CD4-positive, alpha-beta T cell treated with Interferon alpha-2 for 1 hour (primary cell): Measurements from ENCODE around the gene MAGED1.

Experiments used
- DNase-seq, 2 donors: peaks; one replicate each; pipeline ENCODE4 v3.0.0-alpha.2; 2020 to 2022

Gene MAGED1, protein sequence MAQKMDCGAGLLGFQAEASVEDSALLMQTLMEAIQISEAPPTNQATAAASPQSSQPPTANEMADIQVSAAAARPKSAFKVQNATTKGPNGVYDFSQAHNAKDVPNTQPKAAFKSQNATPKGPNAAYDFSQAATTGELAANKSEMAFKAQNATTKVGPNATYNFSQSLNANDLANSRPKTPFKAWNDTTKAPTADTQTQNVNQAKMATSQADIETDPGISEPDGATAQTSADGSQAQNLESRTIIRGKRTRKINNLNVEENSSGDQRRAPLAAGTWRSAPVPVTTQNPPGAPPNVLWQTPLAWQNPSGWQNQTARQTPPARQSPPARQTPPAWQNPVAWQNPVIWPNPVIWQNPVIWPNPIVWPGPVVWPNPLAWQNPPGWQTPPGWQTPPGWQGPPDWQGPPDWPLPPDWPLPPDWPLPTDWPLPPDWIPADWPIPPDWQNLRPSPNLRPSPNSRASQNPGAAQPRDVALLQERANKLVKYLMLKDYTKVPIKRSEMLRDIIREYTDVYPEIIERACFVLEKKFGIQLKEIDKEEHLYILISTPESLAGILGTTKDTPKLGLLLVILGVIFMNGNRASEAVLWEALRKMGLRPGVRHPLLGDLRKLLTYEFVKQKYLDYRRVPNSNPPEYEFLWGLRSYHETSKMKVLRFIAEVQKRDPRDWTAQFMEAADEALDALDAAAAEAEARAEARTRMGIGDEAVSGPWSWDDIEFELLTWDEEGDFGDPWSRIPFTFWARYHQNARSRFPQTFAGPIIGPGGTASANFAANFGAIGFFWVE

DNA sequence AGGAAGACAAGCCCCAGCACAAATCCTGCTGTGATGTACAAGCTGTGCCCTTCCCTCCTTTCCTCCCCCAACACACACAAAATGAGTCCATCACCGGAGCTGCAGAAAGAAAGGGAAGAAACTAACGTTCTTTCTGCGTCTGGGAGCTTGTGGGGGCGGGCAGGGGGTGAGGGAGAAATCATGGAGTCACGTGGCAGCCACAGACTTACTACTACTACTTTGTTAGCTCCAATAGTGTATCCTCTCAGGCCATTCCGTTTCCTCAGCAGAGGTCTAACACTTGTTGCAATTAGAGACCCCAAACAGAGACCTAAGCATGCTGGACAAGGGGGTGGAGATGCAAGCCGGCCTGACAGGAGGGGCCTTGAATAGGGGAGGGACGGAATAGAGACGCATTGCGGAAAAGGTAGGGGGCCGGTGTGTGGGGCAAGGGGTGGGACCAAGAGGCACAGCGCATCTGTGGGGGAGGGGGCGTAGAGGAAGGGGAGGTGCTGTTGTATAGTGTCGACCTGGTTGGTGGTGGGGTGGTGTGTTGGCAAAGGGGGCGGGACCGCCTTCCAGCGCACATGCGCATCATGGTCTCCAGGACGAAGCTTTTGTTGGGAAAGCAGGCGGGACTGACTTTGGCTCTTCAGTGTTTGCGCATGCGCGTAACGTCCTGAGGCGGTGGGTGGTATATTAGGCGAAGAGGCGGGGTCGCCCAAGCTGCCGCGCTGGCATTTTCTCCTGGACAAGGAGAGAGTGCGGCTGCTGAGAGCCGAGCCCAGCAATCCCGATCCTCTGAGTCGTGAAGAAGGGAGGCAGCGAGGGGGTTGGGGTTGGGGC lies at the start of gene MAGED1:
Gene MAGED1 (plus strand): TSS at position 703 of the 825 bp plus-strand sequence. CDS start 682 bp downstream, outside the sequence.
- DNase-seq: peak; percentile 86 to 87

DNA sequence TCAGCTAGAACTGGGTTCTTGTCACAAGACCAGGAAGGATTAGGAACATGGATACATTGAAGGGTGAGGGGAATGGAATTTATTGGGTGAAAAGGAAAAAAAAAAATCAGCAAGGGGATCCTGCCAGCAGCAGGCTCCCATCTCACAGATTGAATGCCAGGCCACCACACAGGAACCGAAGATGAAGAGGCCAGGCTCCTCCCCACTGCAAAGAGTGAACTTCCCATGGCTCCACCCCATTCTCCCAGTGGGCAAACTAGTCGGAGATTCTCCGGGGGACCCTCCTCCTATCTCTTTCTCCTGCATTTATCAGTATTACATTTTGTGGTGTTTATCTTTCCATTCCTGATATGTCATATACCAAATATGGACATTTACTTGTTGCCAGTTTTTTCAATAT lies 46.0 kb upstream of the MAGED1 start:
- no peak for DNase-seq

DNA sequence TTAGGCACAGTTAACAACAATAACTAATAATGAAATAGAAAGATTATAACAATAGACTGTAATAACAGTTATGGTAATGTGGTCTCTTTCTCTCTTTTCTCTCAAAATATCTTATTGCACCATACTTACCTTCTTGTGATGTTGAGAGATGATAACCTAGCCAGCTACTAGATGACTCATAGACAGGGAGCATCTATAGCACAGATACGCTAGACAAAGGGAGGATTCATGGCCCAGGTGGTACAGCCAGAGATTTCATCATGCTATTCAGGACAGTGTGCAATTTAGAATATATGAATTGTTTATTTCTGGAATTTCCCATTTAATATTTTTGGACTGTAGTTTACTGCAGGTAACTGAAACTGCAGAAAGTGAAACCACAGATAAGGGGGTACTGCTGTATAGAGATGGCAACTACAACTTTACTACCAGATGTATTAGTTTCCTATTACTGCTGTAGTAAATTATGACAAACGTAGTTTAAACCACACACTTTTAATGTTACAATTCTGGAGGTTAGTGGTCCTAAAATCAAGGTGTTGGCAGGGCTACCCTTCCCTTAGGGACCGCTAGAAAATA lies 41.8 kb upstream of the MAGED1 start:
- no peak for DNase-seq

DNA sequence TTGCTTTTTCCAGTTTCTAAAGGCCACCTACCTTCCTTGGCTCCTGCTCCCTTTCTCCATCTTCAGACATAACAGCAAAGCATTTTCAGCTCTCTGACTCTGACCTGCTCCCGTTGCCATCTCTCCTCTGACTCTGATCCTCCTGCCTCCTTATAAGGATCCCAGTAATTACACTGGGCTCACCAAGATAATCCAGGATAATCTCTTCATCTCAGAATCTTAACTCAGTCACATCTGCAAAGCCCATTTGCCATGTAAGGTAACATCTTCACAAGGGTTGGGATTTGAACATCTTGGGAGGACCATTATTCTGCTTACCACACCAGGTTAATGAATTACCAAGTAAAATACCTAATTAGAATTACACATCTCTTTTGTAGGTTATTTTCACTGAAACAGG lies 41.3 kb upstream of the MAGED1 start:
- DNase-seq: no peak

- DNase-seq: no peak
Observed at GRCh38 chrX:51852621-51853020, 40.8 kb upstream of the MAGED1 start.

DNA sequence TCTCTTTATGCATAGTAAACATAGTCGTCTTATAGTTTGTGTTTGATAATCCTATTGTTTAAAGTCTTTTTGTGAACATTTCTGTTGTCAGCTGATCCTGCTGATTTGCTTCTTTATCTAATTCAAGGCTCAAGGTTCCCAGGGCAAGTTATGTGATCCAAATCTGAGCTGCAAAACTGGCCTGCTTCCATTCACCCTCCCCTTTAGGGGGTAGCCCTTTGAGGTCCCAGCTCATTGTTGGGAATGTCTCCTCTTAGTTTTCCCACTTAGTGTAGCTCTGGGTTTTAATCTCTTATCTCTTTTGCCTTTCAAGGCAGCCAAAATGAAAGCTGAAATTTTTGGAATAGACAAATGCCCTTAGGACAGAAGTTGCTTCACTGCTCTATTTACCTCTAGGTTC lies 40.2 kb upstream of the MAGED1 start:
- DNase-seq: no peak

DNA sequence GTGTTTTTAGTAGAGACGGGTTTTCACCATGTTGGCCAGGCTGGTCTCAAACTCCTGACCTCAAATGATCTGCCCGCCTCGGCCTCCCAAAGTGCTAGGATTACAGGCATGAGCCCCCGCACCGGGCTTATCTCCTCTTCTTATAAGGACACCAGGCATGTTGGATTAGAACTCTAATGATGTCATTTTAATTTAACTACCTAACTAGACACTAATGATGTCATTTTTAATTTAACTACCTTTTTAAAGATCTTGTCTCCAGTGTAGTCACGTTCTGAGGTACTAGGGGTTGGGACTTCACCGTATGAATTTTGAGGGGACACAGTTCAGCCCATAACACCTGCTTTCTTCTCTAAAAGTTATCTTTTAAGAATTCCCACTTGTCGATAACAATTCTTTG lies 37.7 kb upstream of the MAGED1 start:
- DNase-seq: no peak

DNA sequence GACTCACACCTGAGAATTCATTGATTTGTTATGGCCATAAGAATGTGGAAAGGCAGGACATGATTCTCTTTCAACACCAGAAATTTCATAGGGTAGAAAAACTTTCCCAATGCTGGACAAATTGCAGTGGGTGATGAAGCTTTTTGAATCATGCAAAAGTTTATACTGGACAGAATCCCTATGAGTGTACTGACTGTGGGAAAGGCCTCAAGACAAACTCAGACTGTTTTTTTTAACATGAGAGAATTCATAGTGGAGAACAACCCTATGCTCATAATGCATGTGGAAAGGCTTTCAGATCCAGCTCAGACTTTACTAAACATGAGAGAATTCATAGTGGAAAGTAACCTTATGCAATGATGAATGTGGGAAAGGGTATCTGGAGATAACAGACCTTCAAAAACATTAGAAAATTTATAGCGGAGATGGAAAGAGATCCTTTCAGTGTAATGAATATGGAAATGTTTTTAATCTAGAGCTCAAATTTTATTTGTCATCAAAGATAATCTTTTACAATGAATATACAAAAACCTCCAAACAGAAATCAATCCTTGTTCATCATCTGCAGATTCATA lies 36.2 kb upstream of the MAGED1 start:
- no peak for DNase-seq

GRCh38 chrX:51860679-51861078 lies 32.7 kb upstream of the MAGED1 start:
- DNase-seq: peak in 1 of 2 donors; percentile 0

- DNase-seq: no peak
Observed at GRCh38 chrX:51862920-51863319, 30.5 kb upstream of the MAGED1 start.

DNA sequence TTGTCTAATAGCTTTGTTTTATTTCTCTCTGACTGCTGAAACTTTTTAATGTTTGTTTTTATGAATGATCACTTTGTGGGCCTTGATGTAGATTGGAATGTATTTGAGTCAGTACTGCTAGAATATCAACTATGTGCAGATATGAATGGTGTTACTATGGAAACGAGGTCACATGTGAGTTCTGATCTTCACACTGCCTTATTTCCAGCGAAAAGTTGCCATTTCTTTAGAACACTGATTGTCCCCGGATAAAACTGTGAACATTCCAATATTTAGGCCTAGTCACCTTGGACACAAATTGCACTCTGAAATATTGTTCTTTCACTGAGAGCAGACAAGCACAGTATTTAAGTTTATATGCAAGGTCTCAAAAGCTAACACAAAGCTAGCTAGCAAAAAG lies 27.2 kb upstream of the MAGED1 start:
- no peak for DNase-seq

- no peak for DNase-seq
Observed at GRCh38 chrX:51867626-51868025, 25.8 kb upstream of the MAGED1 start.

DNA sequence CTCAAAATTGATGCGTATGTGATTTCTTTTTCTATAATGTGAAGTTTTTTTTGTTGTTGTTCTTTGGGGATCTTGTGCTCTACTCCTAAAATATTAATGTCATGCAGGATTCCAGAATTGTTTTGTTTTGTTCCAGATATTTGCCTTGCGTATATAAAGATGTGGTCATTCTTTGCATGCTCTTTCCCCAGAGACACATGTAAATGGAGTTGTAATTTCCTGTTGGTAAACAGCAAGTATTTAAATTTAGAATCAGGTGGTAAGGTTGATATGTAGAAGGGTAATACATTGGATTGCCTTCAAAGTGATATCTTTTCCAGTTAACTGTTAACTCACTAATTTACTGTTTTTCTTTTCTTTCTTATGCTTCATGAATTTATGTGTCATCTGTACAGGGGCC lies 23.1 kb upstream of the MAGED1 start:
- no peak for DNase-seq

DNA sequence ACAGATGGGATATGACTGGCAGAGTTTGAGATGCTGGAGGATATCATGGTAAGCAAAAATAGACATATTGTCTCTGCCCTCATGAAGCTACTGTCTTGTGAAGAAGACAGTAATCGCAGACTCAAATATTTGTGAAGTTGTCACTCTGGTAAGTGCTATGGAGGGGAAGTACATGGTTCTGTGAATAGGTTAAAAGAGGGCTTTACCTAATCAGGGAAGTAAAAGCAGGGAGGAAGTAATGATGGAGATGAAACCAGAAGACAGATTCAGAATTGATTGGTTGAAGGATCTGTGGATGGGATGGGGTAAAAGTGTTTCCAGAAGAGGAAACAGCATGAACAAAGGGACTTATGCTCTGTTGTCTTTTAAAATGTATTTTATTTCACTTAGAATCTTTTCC lies 19.3 kb upstream of the MAGED1 start:
- no peak for DNase-seq

GRCh38 chrX:51876441-51876840 lies 17.0 kb upstream of the MAGED1 start:
- DNase-seq: no peak

GRCh38 chrX:51878056-51878455 lies 15.4 kb upstream of the MAGED1 start:
- no peak for DNase-seq

DNA sequence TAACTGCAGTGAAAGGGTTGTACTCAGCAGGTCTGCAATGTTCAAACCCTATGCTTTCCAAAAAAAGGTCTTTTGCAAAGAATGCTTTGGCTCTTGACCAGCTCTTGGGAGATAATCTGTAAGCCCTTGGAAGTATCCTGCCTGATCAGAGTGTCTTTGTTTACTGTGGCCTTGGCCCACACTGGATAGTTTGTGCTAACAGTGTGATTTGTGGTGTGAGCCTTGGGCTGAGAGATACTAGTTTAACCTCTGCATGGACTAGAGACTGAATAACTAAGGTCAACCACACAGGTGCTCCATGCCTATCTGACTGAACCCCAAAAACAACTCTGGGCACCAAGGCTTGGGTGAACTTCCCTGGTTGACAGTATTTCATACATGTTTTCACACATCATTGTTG lies 3.6 kb upstream of the MAGED1 start:
- DNase-seq: no peak

GRCh38 chrX:51891245-51891644 lies 2.2 kb upstream of the MAGED1 start:
- no peak for DNase-seq

DNA sequence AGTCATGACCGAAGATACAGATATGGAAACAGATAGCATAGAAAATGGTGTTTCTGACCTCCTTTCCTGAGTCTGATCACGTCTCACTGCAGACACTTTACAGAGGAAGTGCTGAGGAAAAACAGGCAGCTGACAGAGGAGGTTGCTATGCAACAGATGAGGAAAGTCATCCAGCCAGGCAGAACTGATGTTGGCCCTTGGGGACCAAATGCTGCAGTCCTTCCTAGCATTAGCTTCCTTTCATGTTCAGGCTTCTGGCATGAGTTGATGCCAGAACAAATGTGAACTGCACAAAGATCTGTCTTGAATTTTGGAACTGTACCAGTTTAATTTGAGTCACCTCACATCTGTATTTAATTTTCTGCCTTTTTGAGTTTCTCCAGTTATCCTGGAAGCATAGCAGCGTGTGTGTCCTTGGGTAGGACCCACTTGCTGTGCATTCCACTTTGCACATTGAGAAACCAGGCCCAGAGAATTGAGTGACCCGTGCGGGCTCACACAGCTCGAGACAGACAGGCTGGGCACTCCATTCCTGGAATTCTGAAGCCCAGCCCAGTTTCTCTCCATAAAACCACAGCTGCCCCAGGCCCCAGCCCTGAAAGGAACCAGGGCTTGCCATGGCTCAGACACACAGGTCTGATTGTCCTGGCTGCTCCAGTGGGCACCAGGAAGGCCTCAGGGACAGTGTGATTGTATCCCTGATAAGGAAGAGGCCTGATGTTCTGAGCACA lies 1.4 kb upstream of the MAGED1 start:
- DNase-seq: no peak

DNA sequence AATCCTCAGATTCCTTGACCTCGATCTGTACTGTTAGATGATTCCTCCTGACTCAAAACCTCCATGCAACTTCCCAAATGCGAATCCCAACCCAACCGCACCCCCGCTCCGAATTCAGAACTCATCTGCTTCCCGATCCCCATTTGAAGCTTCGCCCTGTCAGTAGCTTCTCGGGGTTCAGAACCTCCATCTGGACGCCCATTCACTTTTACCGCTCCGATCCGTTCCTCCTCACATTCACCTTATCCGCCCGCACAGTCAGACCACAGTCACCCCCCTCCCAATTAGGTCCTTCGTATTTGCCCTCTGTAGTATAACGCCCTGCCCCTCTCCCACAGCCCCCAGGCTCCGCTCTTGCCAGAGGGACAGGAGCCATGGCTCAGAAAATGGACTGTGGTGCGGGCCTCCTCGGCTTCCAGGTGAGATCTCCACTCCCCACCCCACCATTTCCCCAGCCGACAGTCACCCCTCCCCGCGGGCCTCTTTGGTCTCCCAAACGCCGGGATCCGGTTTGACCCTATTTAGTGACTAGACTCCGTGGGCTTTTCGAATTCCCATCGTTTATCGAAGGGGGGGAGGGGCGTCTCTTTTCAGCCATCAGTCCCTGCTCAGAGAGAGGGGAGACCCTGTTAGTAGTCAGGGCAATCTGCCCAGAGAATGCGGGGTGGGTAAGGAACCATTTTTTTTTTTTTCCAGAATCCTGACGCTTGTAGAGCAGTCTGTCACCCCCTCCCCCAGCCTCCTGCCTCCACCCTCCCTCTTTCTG lies 691 bp downstream of the MAGED1 start:
- peak in 1 of 2 donors; percentile 6 for DNase-seq

DNA sequence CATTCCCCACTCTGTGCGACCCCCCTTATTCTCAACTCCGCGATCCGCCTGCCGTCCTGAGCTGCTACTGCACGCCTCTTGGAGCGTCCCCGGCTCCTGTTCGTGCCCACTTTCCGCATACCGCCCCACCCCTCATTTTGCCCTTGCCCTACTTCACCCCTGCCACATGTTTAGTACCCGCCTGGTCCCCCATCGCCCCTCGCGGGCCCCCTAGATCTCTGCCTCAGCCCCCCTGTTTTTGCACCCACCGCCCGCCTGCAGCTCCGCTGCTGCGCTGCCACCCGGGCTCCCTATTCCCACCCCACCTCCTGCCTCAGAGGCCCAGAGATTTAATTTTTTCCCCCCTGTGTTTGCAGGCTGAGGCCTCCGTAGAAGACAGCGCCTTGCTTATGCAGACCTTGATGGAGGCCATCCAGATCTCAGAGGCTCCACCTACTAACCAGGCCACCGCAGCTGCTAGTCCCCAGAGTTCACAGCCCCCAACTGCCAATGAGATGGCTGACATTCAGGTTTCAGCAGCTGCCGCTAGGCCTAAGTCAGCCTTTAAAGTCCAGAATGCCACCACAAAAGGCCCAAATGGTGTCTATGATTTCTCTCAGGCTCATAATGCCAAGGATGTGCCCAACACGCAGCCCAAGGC lies 1.4 kb downstream of the MAGED1 start:
- DNase-seq: no peak
